ENCODE measurements around the gene NRG3.

The NRG3 gene

DNA sequence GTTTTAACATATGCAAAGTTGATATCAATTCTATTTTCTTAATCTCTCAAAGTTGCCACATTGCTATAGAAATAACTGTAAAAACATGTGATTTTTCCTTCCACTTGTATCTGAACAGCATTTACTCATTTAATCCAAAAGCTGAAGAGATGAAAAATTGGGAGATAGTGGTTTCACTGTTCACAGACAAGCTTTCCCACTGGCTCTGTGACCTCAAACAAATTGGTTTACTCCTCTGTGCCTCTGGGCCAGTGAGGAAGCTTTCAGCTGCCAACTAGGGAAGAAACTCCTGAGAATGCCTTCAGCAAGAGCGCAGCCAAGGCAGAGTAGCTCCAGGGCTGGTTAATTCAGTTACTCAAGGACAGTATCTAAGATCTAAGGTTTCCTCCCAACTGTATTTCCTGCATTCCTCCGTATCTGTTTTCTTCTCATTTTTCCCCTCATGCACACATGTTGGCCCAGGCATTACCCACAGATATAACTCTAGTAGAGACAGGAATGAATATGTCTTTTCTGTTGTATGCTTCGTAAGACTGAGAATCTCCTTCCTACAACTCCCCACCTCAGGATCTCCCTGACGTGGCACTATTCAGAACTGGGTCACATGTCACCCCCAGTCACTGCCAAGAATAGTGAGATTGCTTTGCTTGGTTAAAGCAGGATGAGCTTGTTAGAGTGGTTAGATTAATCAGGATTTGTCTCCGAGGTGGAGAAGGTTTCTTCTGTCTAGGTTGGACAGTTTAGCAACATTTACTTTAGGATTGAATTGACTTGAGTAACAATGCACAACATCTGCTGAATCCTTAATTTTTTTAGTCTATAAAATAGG, 315.7 kb downstream of the NRG3 start:
- H3K4me3 ChIP-seq: no peak overlapping the region

DNA sequence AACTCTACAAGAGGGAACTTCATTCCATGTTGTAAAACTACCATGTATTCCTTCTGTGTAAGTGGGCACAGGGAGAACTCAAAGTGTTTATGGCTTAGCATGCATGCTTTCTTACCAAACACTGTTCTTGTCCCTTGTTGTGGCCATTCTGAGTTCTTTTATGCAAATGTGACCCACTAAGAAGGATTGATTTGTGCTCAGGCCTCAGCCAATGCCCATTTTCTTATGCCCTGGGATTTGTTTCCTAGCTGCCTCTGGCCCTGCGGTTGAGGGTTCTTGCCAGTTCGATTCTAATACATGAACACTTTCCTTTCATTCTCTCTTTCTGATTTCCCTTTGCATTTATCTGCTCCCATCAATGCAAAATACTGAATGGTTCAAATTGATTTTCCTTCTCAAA, 316.7 kb downstream of the NRG3 start:
- Histone ChIP-seq H3K27ac (no peak overlapping the region), H3K4me3 (no peak overlapping the region)
- TF ChIP-seq, protein P1, sequence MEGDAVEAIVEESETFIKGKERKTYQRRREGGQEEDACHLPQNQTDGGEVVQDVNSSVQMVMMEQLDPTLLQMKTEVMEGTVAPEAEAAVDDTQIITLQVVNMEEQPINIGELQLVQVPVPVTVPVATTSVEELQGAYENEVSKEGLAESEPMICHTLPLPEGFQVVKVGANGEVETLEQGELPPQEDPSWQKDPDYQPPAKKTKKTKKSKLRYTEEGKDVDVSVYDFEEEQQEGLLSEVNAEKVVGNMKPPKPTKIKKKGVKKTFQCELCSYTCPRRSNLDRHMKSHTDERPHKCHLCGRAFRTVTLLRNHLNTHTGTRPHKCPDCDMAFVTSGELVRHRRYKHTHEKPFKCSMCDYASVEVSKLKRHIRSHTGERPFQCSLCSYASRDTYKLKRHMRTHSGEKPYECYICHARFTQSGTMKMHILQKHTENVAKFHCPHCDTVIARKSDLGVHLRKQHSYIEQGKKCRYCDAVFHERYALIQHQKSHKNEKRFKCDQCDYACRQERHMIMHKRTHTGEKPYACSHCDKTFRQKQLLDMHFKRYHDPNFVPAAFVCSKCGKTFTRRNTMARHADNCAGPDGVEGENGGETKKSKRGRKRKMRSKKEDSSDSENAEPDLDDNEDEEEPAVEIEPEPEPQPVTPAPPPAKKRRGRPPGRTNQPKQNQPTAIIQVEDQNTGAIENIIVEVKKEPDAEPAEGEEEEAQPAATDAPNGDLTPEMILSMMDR (IDR thresholded peaks at IDR 0.05): no peak
- DNase-seq (ENCODE audit: low spot score): no peak

More for the DNA sequence above, 315.7 kb downstream of the NRG3 start:
- H3K27ac ChIP-seq: no peak overlapping the region
- TF ChIP-seq, protein P1 (IDR thresholded peaks at IDR 0.05): no peak
- DNase-seq (ENCODE audit: low spot score): no peak

DNA sequence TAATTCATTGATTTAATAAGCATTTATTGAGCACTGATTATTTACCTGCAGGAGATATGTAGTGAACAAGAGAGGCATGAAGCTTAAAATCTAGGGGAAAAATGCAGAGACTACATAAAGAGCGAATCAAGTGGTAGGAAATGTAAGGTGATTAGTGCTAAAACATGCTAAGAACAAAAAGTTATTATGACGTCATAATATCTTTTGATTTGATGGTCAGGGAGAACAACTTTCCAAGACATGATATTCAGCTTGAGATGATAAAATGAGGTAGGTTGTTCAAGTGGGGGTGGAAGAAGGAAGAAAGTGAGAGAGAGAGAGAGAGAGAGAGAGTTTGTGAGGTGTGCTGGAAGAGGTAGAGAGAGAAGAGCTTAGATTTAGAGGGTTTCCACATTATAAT, 317.7 kb downstream of the NRG3 start:
- no peak for DNase-seq (ENCODE audit: low spot score)
- no peak overlapping the region for H3K4me3 ChIP-seq
- TF ChIP-seq, protein P1 (IDR thresholded peaks at IDR 0.05): no peak
- no peak overlapping the region for H3K27ac ChIP-seq

DNA sequence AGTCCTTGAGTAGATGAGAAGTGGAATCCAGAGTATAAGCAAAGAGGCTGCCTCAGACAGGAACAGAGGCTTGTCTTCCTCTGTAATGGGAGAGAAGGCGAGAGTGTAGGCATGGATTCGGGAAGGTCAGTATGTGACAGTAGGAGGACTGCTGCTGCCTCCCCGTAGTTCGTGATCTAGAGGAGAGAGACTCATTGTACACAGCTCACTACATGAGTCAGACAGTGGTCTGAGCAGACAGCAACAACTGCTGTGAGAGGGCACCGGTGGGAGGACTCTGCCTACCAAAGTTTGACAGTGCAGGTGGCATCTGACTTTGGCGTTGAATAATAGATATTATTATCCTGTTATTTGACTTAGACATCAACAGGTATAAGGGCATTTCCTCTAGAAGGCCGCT, 319.4 kb downstream of the NRG3 start:
- DNase-seq (ENCODE audit: low spot score): no peak
- TF ChIP-seq, protein P1 (IDR thresholded peaks at IDR 0.05): no peak
- Histone ChIP-seq H3K27ac (no peak overlapping the region), H3K4me3 (no peak overlapping the region)

DNA sequence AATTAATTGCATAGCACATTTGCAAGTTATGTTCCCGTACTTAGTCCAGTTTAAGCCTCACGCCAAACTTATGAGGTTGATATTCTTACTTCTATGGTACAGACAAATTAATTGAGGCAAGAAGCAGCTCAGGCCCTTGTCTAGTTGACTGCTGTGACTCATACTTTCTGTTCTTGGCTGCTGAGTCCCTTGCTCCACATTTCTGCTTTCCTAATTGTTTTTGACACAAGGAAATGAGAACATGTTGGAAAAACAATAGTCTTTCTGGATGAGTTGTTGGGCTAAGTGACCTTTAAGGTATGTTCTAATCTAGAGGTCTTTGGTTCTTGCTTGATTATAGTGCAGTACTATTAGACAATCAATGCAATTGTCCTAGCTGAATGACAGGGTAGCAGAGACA, 331.8 kb downstream of the NRG3 start:
- Histone ChIP-seq H3K27ac (no peak overlapping the region), H3K4me3 (no peak overlapping the region)
- TF ChIP-seq, protein P1 (IDR thresholded peaks at IDR 0.05): no peak
- DNase-seq (ENCODE audit: low spot score): no peak

DNA sequence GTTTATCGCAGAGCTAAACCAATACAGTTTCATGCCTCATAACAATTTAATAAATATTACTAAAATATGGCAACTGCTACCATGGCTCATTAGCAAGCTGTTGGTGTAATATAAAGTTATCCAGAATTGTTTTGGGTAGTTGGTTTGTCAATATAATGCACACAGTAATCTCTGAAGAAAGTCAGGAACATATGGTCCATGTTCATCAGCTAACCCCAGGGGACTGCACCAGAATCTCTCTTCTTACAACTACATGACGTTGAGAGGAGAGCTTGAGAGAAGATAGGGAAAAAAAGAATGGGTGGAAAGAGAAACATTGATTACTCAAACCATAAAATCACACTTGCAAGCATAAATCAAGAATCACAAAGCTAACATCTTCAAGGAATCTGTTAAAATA, 333.7 kb downstream of the NRG3 start:
- Histone ChIP-seq H3K27ac (no peak overlapping the region), H3K4me3 (no peak overlapping the region)
- TF ChIP-seq, protein P1 (IDR thresholded peaks at IDR 0.05): no peak
- no peak for DNase-seq (ENCODE audit: low spot score)

DNA sequence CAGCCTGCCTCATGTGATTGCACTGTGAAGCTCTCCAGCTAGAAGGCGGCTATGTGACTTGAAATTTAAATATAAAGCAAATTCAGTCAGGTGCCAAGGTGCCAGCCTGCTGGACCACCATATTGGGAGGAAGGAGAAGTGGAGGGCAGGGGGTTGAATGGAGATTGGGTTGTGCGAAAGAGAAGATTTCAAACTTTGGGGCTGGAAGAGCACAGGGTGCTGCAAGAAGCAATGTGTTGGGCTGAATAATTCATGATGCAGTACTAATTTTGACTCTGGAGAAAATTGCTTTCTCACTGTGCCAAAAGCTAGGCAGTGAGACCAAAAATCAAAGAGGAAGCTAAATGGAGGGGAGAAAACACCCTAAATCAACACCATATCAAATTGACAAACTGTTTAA, 335.3 kb downstream of the NRG3 start:
- H3K27ac ChIP-seq: no peak overlapping the region
- DNase-seq (ENCODE audit: low spot score): no peak
- TF ChIP-seq, protein P1 (IDR thresholded peaks at IDR 0.05): no peak
- no peak overlapping the region for H3K4me3 ChIP-seq
